H9 (cell line): ENCODE data around the gene C10orf95. TPM values are rescaled to one million over a fixed set of nuclear protein-coding genes. Genes with fewer than 3 reads are reported as not detected.

Experiments
- DNase-seq: peaks from one replicate; pipeline ENCODE4 v3.0.0-alpha.2; 2017
- H2AFZ ChIP-seq: one replicate; pipeline ENCODE4 v1.6.1; 2013; ENCODE audit warnings: mild to moderate bottlenecking, low read length, control low read depth, moderate library complexity
- H2AK5ac ChIP-seq: 2 replicates; pipeline ENCODE4 v1.6.1; 2013; ENCODE audit warnings: low read length, control low read depth, mixed read lengths; ENCODE audit not compliant: insufficient read length
- H2BK120ac ChIP-seq: one replicate; pipeline ENCODE4 v1.6.1; 2013; ENCODE audit warnings: low read depth, mild to moderate bottlenecking, low read length, control low read depth, inconsistent platforms; ENCODE audit not compliant: poor library complexity, severe bottlenecking
- H2BK12ac ChIP-seq: 2 replicates; pipeline ENCODE4 v1.6.1; 2013; ENCODE audit warnings: low read length, control low read depth, mixed read lengths, low read depth; ENCODE audit not compliant: insufficient read length
- H2BK15ac ChIP-seq: 2 replicates; pipeline ENCODE4 v1.6.1; 2013; ENCODE audit warnings: low read depth, low read length, control low read depth
- H2BK20ac ChIP-seq: one replicate; pipeline ENCODE4 v1.6.1; 2013; ENCODE audit warnings: low read depth, mild to moderate bottlenecking, low read length, control low read depth, inconsistent platforms; ENCODE audit not compliant: poor library complexity, severe bottlenecking
- H2BK5ac ChIP-seq: 2 replicates; pipeline ENCODE4 v1.6.1; 2013; ENCODE audit warnings: low read length, control low read depth, mixed read lengths; ENCODE audit not compliant: insufficient read length
- H3K14ac ChIP-seq: 2 replicates; pipeline ENCODE4 v1.6.1; 2013; ENCODE audit warnings: low read length, control low read depth; ENCODE audit not compliant: insufficient read depth
- H3K18ac ChIP-seq: 2 replicates; pipeline ENCODE4 v1.6.1; 2013; ENCODE audit warnings: low read depth, mild to moderate bottlenecking, mixed read lengths, low read length, control low read depth; ENCODE audit not compliant: insufficient read length
- H3K23ac ChIP-seq: 2 replicates; pipeline ENCODE4 v1.6.1; 2013; ENCODE audit warnings: low read length, control low read depth, mixed read lengths, low read depth; ENCODE audit not compliant: insufficient read length
- H3K23me2 ChIP-seq: 2 replicates; pipeline ENCODE4 v1.6.1; 2013; ENCODE audit warnings: low read depth, mild to moderate bottlenecking, mixed read lengths, low read length, control low read depth; ENCODE audit not compliant: insufficient read length, poor library complexity, severe bottlenecking
- H3K27ac ChIP-seq: 2 replicates; pipeline ENCODE4 v1.5.1; 2013; ENCODE audit warnings: low read length, control low read depth, mixed read lengths, low read depth; ENCODE audit not compliant: insufficient read length
- H3K27me3 ChIP-seq: 2 replicates; pipeline ENCODE4 v1.6.1; 2013; ENCODE audit warnings: low read length, control low read depth, inconsistent platforms; ENCODE audit not compliant: insufficient read depth
- H3K4ac ChIP-seq: 2 replicates; pipeline ENCODE4 v1.6.1; 2013; ENCODE audit warnings: low read depth, mild to moderate bottlenecking, control low read depth, inconsistent platforms, low read length, moderate library complexity
- H3K4me1 ChIP-seq: 2 replicates; pipeline ENCODE4 v1.6.1; 2013; ENCODE audit warnings: low read length, control low read depth, inconsistent platforms; ENCODE audit not compliant: insufficient read depth
- H3K4me2 ChIP-seq: 2 replicates; pipeline ENCODE4 v1.6.1; 2013; ENCODE audit warnings: low read length, control low read depth, mixed read lengths; ENCODE audit not compliant: insufficient read length, insufficient read depth
- H3K56ac ChIP-seq: 2 replicates; pipeline ENCODE4 v1.6.1; 2013; ENCODE audit warnings: low read depth, mild to moderate bottlenecking, mixed read lengths, low read length, control low read depth; ENCODE audit not compliant: insufficient read length
- H3K79me1 ChIP-seq: 2 replicates; pipeline ENCODE4 v1.6.1; 2013; ENCODE audit warnings: low read depth, mild to moderate bottlenecking, moderate library complexity, low read length, control low read depth, inconsistent platforms; ENCODE audit not compliant: insufficient read depth, poor library complexity, severe bottlenecking
- H3K79me2 ChIP-seq: 2 replicates; pipeline ENCODE4 v1.6.1; 2013; ENCODE audit warnings: low read length, control low read depth, inconsistent platforms; ENCODE audit not compliant: insufficient read depth
- H3K9ac ChIP-seq: 2 replicates; pipeline ENCODE4 v1.6.1; 2013; ENCODE audit warnings: low read length, control low read depth, mixed read lengths; ENCODE audit not compliant: insufficient read length; ENCODE audit errors: extremely low read depth
- H3K9me3 ChIP-seq: one replicate; pipeline ENCODE4 v1.6.1; 2013; ENCODE audit warnings: low read depth, low read length, inconsistent platforms; ENCODE audit not compliant: control insufficient read depth
- H3T11ph ChIP-seq: one replicate; pipeline ENCODE4 v1.6.1; 2013; ENCODE audit warnings: mild to moderate bottlenecking, low read length, control low read depth, inconsistent platforms
- H4K20me1 ChIP-seq: one replicate; pipeline ENCODE4 v1.6.1; 2013; ENCODE audit not compliant: control insufficient read depth, insufficient read length, insufficient read depth
- H4K5ac ChIP-seq: 2 replicates; pipeline ENCODE4 v1.6.1; 2013; ENCODE audit warnings: low read depth, mild to moderate bottlenecking, mixed read lengths, low read length, control low read depth; ENCODE audit not compliant: insufficient read length
- H4K8ac ChIP-seq: replicated peaks from 2 replicates; pipeline ENCODE4 v1.6.1; 2013; ENCODE audit warnings: low read length, control low read depth, mixed read lengths, low read depth; ENCODE audit not compliant: insufficient read length
- H4K91ac ChIP-seq: 2 replicates; pipeline ENCODE4 v1.6.1; 2013; ENCODE audit warnings: low read depth, mild to moderate bottlenecking, moderate library complexity, mixed read lengths, low read length, control low read depth; ENCODE audit not compliant: insufficient read length
- H3K27ac Mint-ChIP-seq, 3 experiments: 2 replicates in 2 of 3; 3 replicates in 1 of 3; pipeline ENCODE4 v1.8.0; 2020 to 2021; ENCODE audit warnings: mixed read lengths in 3 of 3, mild to moderate bottlenecking in 1 of 3, moderate library complexity in 1 of 3
- H3K27me3 Mint-ChIP-seq: 2 replicates; pipeline ENCODE4 v1.8.0; 2021; ENCODE audit warnings: low read depth, mild to moderate bottlenecking, moderate library complexity, mixed read lengths
- H3K36me3 Mint-ChIP-seq, 3 experiments: 2 replicates in 2 of 3; 3 replicates in 1 of 3; pipeline ENCODE4 v1.8.0; 2020 to 2021; ENCODE audit warnings: low read depth in 3 of 3, mixed read lengths in 3 of 3; ENCODE audit not compliant: insufficient read depth in 1 of 3
- H3K4me1 Mint-ChIP-seq, 2 experiments: 2 replicates each; pipeline ENCODE4 v1.8.0; 2020; ENCODE audit warnings: mixed read lengths in 2 of 2
- H3K4me3 Mint-ChIP-seq, 2 experiments: 2 replicates in 1 of 2; 3 replicates in 1 of 2; pipeline ENCODE4 v1.8.0; 2020 to 2021; ENCODE audit warnings: mild to moderate bottlenecking in 2 of 2, mixed read lengths in 2 of 2, moderate library complexity in 1 of 2
- H3K9me3 Mint-ChIP-seq, 2 experiments: 2 replicates in 1 of 2; 3 replicates in 1 of 2; pipeline ENCODE4 v1.8.0; 2020; ENCODE audit warnings: mild to moderate bottlenecking in 2 of 2, mixed read lengths in 2 of 2, moderate library complexity in 1 of 2
- CTCF ChIP-seq: fragments of 200-600 bp; sonication (generic); conservative IDR thresholded peaks from 3 replicates; pipeline ENCODE4 v1.8.0; 2021; ENCODE audit warnings: antibody characterized with exemption, mild to moderate bottlenecking
- WGBS: extraction: QIAGEN DNeasy Blood & Tissue Kit; methylation state at CpG from one replicate; pipeline ENCODE4 v1.1.7; 2013; ENCODE audit warnings: missing lambda C conversion rate, low lambda C conversion rate, mixed read lengths; ENCODE audit not compliant: insufficient read length; ENCODE audit errors: extremely low coverage; 5-methylcytosine and 5-hydroxymethylcytosine counted together
- total RNA-seq: library from RNA; stranded (reverse); gene quantifications from 2 replicates; pipeline ENCODE4 v1.2.1, GENCODE V29; 2021

C10orf95 gene
- total RNA-seq, 1 experiment from 2014 or later = not detected

GRCh38 chr10:102401342-102401654, 50.0 kb downstream of the C10orf95 start:
- Histone ChIP-seq H3K14ac (no peak overlapping the region), H2BK20ac (no peak overlapping the region), H2BK120ac (no peak overlapping the region), H2BK5ac (no peak overlapping the region), H3K4me1 (no peaks in the 10 kb centered on the region), H3T11ph (no peak overlapping the region), H4K20me1 (no peaks in the 10 kb centered on the region), H2AK5ac (no peak overlapping the region), H3K79me1 (no peaks in the 10 kb centered on the region), H3K23me2 (no peaks in the 10 kb centered on the region), H3K18ac (no peak overlapping the region), H4K91ac (no peak overlapping the region), H3K27ac (no peak overlapping the region), H2AFZ (no peak overlapping the region), H4K8ac (no peak overlapping the region), H3K9ac (no peak overlapping the region), H3K56ac (no peak overlapping the region), H3K79me2 (no peaks in the 10 kb centered on the region), H2BK12ac (no peak overlapping the region), H3K23ac (no peak overlapping the region), H2BK15ac (no peak overlapping the region), H3K4me2 (no peak overlapping the region), H3K9me3 (no peaks in the 10 kb centered on the region), H3K27me3 (no peaks in the 10 kb centered on the region), H4K5ac (no peak overlapping the region), H3K4ac (no peak overlapping the region)
- H3K27me3 Mint-ChIP-seq = peaks cover 46% of the 10 kb centered on the region
- H3K4me3 Mint-ChIP-seq = no peak overlapping the region; a peak in 1 of 5 replicates
- peaks cover 1 to 31% (median 19%) of the 10 kb centered on the region in 3 experiments; a peak in 5 of 7 replicates for H3K36me3 Mint-ChIP-seq
- H3K4me1 Mint-ChIP-seq = peaks cover 6 to 18% of the 10 kb centered on the region in 2 experiments
- DNase-seq = no peak
- no CpG with 5 or more reads among the region's 8 CpGs for WGBS
- no peak for TF ChIP-seq CTCF
- H3K9me3 Mint-ChIP-seq = no peaks in the 10 kb centered on the region
- H3K27ac Mint-ChIP-seq = peak overlapping the region in 1 of 3 experiments; percentile 59; a peak in 1 of 7 replicates
